GM19238 (cell line): Measurements from ENCODE around the gene STUB1.
"Not testable (repeated sequence)": the region's sequence is repeated elsewhere in the genome, so short reads cannot be mapped to it uniquely, and the experiment has no call there.

Experiments
- DNase-seq: peaks from one replicate; pipeline ENCODE4 v3.0.0; 2011; ENCODE audit warnings: low spot score; ENCODE audit not compliant: insufficient read length

The STUB1 gene

DNA sequence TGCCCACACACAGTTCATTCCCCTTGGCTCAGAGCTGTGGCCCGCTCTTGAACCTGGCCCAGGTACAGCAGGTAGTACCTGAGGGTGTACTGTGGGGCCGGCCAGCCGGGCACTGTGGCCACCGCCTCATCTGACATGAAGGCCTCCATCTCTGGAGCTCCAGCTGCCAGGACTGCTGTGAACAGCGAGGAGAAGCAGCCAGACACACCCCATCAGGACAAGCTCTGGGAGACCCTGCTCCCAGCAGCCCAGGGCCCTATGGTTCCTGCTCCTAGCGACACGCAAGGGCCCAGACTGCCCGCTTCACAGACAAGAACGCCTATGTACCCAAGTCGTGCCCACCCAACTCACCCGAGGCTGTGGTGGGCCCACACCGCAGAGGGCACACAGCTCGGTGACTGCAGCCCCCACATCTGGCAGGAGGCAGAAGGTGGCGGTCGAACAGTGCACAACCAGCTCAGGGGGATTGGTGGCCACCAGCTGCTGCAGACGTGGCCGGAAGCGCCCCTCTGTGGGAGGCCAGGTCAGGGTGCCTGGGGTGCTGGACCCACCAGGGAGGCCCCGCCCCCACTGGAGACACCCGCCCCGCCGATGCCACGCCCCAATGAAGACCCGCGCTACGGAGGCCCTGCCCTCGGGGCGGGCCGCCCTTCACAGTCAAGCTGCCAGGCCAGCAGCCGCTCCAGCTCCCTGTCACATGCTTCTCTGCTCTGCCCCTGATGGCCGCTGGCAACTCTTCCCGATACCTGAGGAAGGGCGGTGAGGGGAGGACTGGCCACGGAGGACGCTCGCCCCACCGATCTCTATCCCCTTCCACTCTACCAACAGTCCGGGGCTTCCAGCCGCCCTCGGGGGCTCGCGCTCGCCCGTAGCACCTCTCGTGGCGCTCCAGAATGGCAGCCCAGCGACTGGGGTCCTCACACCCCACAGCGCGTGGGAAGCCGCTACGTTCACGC is 1.1 kb upstream of the STUB1 start:
- DNase-seq, result no peak

DNA sequence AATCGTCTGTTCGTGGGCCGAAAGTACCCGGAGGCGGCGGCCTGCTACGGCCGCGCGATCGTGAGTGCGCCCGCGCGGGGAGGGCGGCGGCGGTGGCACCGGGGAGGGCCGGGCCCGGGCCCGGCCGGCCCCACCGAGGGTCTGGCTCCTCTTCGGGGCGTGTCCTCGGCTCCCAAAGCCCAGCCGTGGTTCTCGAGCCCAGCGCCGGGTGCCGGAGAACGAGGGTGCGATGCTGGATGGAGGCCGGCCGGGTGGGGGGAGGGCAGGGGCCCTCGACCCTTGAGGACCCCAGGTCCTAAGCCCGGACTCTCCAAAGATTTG is 375 bp downstream of the STUB1 start:
- no peak for DNase-seq

DNA sequence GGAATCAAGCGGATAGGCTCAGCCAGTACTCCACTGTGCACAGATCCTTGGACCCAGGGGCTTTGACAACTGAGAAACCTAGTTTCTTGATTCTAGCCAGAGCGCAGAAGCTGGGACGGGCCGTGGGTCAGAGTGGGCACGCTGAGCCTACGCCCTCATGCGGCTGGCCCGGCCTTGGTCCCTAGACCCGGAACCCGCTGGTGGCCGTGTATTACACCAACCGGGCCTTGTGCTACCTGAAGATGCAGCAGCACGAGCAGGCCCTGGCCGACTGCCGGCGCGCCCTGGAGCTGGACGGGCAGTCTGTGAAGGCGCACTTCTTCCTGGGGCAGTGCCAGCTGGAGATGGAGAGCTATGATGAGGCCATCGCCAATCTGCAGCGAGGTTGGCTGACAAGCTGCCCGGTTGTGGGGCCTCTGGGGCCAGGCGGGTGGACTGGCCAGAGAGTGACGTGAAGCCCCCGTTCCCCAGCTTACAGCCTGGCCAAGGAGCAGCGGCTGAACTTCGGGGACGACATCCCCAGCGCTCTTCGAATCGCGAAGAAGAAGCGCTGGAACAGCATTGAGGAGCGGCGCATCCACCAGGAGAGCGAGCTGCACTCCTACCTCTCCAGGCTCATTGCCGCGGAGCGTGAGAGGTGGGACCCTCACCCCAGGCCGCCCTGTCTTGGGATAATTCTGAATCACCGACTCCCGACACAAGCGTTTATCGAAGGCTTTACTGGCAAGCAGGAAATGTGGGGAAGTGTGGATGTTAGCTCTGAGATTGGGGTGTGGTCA is 946 bp downstream of the STUB1 start:
- no peak for DNase-seq

DNA sequence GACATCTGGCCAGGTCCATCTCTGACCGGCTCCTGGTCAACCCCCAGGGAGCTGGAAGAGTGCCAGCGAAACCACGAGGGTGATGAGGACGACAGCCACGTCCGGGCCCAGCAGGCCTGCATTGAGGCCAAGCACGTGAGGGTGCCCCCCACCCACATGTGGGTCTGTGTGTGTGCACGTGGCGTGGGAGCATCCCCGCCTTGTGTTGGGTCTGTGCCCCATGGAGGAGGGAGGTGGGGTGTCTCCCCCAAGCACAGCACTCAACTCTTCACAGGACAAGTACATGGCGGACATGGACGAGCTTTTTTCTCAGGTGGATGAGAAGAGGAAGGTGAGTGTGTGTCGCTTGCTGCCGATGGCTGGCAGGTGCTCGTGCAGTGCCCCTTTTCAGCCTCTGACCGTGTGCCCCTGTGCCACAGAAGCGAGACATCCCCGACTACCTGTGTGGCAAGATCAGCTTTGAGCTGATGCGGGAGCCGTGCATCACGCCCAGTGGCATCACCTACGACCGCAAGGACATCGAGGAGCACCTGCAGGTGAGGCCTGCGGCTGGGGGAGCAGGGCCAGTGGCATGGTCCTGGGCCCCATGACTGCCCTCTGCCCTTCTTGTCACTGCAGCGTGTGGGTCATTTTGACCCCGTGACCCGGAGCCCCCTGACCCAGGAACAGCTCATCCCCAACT is 1.7 kb downstream of the STUB1 start:
- no peak for DNase-seq

DNA sequence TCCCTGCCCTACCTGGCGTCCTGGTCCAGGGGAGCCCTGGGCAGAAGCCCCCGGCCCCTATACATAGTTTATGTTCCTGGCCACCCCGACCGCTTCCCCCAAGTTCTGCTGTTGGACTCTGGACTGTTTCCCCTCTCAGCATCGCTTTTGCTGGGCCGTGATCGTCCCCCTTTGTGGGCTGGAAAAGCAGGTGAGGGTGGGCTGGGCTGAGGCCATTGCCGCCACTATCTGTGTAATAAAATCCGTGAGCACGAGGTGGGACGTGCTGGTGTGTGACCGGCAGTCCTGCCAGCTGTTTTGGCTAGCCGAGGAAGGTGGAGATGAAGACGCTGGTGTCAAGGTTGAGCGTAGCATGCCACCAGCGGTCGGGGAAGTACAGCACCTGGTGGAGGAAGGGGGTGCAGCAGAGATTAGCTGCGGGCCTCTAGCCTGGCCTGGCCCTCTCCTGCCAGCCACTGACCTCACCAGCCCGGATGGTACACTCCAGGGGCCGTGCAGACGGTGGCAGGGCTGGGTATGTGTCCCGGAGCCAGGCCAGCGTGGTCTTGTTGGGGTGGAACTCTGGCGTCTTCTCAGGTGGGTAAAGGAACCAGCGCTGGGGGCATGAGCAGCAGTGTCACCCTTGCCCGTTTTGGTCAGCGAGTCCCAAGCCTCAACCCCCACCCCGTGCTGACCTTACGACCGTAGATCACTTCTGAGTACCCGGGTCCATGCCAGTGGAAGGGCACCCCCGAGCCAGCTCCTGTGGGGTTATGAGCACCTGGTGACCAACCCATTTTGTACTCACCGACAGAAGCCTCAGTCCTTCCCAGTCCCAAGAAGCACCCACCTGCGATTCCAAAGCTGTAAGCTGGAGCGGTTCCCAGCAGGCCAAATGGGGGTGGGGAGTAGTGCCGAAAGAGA is 2.5 kb downstream of the STUB1 start:
- DNase-seq, result no peak

DNA sequence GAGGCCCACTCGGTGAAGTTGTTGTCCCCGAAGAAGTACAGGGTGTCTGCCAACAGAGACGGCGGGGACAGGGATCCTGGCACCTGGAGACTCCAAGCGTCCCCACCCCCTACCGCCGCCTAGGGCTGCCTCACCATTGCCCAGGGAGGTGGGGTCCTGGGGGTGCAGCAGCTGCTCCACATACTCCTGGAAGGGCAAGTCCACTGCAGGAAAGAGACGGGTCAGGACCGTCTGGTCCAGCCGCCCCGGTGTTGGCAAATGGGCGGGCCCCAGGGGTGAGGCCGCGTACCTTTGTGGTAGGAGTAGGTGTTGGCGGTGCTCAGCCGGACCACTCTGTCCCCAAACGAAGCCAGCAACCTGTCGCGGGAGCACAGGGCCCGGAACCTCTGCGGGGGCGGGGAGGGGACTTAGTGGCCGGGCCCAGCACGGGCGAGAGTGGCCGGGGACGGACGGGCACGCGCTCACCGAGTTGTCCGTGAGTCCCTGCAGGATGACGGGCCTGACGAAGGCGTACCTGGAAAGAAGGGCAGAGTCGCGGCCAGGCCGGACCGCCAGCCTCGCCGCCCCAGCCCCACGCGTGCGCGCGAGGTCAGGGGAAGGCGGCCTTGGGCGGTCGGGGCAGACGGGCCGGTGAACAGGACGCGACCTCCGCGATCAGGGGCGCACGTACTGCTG is 3.3 kb downstream of the STUB1 start:
- no peak for DNase-seq

DNA sequence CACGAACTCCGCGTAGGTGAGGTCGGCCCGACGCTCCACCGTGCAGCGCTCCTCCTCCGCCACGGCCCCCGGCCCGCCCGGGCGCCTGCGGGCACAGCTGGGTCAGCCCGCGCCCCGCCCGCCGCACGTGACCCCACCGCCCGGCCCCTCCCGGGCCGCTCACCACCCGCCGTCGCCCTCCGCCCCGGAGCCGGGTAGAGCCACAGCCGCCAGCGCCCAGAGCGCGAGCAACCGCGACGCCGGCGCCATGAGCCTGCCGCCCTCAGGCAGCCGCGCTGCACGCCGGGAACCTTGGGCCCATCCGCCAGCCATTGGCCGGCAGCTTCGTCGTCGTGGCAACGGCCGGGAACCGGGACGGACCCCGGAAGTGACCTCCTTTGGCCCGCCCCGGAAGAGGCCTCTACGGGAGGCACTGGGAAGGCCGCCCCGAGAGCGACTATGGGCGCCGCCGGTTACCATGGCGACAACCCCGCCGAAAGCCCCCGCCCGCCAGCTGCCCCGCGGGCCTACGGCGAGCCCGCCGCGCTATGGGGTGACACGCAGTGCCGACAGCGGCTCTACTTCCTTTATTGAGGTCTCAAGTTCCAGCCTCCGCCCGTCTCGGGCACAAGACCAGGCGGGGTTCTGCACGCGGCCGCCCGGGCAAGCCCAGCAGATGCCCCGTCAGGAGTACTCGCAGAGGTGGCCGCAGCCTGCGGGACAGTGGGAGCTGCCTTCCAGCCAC is 4.0 kb downstream of the STUB1 start, which contains the start of gene JMJD8:
Gene JMJD8, minus strand, starts transcription at position 264 of the 724 bp plus-strand sequence. Its CDS starts 15 bp downstream, at position 249.
- peak; percentile 100 for DNase-seq

DNA sequence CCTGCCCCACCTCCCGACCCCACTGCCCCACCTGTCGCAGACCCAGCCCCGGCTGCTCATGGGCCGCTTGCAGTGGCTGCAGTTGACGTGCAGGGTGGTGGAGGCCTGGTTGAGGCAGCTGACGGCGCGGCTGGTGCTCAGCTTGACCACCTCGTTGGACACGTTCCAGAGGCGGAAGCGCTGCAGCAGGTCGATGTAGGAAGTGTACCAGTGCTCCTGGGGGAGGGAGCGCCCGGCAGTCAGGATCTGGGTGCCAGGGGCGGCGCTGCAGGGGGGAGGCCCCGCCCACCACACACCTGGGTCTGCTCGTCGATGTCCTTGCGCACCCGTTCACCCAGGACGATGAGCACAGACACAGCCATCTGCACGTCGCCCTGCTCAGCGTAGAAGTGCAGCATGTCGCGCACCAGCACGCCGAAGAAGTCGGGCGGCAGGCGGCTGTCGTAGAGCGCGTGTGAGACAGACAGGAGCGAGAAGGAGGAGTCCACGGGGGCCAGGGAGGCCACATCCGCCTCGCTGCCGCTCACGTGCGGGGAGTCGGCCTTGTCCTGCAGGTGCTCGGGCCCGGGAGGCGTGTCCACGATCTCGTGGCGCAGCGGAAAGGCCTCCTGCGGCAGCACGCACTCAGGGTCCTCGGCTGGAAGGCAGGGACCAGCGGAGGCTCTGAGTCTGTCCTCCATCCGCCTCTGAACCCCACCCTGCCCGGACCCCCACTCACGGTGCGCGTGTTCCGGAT is 4.9 kb downstream of the STUB1 start:
- no peak for DNase-seq

DNA sequence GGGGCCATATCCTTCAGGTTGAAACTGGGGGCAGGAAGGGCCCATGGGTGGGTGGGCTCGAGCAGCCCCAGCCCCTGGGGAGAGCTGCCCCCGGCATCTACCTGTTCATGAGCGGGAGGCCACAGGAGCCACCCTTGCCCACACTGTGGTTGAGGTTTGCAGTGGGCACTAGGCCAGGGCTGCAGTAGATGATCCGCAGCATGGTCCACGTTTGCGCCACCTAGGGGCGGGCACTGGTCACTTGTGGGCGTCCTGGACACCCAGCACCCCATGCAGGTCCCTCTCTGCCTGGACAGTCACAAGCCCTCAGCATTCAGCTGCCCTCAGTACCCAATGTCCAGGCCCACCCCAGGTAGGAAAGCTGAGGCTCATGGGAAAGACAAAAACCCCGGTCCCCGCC is 5.8 kb downstream of the STUB1 start:
- no peak for DNase-seq

DNA sequence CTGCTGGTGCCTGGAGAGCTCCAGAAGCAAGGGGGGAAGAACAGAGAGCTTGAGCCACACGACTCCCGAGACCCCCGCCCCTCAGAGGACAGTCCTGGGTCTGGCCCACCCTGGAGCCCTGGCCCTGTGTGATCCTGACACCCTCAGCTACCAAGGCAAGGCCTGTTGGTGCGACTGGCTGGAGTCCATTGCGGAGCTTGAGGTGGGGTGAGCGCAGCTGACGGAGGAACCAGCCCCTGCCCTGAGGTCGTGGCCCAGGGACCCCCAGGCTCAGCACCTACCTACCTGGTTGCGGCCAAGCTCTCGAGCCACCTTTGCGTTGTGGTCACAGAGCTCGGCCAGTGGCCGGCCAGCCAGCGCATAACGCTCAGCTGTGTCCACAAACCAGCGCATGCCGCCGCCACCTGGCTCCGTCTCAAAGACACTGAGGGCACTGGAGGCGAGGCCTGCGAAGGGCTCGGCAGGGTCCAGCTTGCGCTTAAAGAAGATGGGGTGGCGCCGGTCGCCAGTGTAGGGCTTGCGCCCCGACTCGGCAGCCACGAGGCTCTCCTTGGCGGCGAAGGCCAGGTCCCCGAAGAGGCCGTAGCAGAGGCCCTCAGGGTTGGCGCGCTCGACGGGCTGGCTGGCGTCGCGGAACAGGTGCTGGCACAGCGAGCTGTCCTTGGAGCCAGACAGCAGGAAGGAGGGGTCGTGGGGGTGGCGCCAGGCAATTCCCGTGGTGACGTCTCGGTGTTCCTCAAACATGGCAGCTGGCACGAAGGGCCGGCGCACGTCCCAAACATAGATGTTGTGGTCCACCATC is 6.5 kb downstream of the STUB1 start:
- no peak for DNase-seq

DNA sequence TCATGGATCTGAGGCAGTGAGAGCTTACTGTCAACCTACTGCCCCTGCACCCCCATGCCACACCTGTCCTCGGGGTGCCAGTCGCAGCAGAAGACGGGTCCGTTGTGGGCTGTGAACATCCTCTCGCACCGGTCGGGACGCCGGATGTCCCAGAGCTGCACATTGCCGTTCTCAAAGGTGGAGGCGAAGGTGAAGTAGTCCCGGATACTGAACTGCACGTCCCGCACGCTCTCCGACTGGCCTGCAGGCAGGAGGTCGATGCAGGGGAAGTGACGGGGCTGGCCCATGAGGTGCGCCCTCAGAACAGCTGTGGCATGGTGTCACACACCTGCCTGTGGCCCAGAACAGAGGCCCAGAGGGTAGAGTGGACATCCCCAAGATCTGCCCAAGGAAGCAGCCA is 7.3 kb downstream of the STUB1 start:
- DNase-seq, result no peak

DNA sequence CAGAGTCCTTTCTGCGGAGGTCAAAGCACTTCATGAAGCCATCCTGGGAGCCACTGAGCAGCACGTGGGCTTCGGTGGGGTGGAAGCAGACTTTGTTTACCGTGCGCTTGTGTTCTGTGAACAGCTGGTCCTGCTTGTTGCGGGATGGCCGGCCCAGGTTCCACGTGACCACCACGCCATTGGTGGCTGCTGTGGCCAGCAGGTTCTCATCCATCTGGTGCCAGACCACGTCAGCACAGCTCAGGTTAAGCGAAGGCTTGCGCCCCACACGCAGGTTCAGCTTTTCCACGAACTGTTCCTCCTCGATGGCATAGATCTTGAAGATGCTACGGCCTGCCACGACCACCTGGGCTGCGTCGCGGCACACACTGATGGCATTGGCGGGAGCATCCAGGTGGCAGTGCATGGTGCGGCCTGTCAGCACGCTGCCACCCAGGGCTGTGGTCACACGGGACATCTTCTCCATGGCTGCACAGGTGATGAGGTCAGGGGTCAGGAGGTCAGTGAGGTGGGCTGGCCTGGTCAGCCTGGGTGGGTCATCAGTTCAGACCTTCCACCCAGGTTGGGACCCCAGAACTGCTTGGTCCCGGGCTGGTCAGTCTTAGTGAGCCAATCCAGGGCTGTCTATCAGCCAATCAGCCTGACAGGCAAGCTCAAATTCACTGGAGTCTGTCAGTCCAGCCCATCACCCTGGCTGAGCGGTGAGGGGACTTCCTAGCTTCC is 9.1 kb downstream of the STUB1 start:
- no peak for DNase-seq

DNA sequence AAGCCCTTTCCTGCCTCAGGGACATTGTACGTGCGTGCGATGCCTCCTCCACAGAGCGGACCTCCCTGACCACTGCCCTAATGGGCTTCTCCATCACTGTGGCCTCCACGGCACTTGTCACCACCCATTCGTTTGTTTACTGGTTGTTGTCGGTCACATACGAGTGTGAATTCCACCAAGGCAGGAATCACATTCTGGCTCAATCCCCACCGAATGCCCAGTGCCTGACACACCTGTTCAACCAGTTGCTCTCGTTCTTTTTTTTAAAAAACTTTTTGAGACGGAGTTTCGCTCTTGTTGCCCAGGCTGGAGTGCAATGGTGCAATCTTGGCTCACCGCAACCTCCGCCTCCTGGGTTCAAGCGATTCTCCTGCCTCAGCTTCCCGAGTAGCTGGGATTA is 11.0 kb downstream of the STUB1 start:
- DNase-seq, result not testable (repeated sequence)

DNA sequence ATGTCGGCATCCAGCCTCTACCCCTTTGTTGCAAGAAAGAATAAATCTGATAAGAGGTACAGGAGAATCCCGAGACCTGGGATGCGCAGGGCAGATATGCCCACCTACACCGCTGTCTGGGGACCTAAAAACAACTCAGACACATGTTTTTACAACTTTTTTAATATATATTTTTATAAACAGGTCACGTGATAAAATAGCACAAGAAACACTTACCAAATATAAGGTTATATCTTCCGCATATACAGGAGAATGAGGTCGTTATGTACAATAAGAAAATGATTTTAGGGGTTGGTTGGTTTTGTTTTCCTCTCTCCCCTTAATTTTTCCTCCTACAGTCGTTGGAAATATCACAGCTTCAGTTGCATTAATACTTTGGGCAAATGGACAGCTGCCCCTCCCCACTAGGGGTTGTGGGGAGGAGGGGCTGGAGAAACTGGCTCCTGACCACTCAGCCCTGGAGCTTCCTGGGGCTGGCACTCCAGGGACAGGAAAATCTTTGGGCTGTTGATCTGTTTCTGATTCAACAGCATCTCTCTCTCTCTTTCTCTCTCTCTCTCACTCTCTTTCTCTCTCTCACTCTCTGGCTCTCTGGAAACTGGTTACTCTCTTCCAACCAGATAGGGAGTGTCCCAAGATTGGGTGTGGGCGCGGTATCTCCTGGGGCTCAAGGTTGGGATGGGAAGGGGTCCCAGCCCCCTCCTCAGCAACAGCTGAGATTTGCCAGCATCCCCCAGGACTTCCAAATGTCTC is 12.3 kb downstream of the STUB1 start:
- no peak for DNase-seq

DNA sequence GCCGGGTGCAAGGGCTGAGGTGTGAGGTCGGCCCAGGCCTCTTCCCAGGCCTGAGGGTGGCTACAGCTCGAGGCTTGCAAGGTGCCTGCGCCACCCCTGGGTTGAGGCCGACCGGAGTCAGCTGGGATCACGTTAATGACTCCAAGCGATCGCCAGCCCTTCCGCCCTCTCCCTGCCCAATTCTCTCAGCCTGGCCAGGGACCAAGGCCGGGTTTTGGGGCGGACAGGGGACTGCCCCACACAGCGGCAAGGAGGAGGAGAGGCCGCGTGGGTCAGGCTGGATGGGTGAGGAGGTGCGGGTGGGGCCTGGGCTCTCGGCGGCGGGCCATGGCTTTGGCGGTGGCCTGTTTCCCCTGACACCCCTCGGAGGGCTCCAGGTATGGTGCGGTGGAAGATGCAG is 13.2 kb downstream of the STUB1 start:
- no peak for DNase-seq

DNA sequence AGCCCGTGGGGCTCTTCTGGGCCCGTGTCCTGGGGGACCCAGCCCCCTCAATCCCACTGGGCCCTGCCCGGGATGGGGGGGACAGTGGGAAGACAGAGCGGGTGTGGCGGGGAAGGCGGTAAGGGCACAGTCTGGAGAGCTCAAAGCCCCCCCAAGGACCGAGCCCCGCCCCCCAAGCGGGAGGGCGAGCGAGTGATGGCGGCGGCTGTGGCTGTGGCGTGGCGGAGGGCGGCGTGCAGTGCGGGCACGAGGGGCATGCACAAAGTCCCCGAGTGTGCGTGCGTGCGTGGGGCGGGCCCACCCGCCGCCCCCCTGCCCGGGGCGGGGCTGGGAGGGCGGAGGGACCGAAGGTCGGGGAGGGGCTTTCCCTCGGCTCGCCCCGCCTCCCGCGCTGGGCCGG is 13.6 kb downstream of the STUB1 start:
- DNase-seq, result no peak
